HG02943 (cell line): Measurements from ENCODE around the gene WNT3A.
A peak's percentile ranks its signal among the peaks of the same experiment; 100 is the strongest.

Source experiments
- ATAC-seq: cut with Tn5 transposase; IDR thresholded peaks from one replicate; pipeline ENCODE4 v1.9.1; 2021; ENCODE audit warnings: mild to moderate bottlenecking, low read depth, moderate library complexity; ENCODE audit not compliant: unreplicated experiment

WNT3A gene

DNA sequence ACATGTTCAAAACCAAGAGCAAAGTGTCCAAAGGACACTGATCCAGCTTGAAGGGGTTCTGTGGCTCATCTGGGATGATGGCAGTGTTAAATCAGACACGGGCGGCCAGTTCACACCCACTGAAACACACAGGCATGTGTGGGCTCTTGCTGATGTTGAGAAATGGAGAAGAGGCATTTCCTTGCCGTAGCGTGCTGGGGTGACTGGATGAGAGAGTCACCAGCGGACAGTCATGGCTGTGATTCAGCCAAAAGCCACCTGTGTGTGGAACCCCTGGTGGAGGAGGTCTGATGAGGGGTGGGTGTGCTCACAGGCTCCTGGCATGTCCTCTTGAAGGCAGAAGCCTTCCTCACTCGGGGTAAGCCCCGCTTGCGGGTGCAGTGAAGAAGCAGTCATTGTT is 89.1 kb downstream of the WNT3A start:
- ATAC-seq, result no peak

DNA sequence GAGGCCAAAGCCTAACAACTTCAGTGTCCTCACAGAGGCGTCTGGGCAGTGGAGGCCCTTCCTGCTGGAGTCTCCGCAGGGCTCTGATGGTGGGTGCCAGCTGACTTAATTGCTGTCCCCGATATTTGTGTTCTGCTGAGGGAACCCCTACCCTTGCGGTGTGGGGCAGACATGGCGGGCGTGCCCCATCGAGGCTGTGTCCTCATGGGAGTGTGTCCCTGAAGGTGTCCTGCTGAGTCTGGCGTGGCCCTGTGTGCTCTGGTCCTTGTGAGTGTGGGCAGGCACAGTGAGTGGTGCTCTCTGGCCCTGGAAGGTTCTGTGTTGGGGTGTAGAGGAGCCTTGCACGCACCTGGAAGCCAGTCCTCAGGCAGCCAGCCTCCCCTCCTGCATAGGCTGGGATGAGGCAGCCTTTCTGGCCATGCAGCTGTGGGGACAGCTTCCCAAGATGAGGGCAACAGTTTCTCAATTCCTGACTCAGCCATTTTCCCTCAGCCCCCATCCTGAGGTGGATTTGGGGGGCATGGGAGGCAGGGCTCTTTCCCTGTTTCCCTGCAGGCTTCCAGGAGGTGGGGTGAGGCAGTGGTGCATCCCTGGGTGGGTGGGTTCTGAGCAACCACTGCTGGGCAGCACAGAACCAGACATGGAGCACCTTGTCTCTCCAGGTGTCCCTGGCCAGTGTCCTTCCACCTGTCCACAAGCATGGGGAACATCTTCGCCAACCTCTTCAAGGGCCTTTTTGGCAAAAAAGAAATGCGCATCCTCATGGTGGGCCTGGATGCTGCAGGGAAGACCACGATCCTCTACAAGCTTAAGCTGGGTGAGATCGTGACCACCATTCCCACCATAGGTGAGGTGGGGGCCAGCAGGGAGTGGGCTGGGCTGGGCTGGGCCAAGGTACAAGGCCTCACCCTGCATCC is 89.9 kb downstream of the WNT3A start:
- no peak for ATAC-seq

DNA sequence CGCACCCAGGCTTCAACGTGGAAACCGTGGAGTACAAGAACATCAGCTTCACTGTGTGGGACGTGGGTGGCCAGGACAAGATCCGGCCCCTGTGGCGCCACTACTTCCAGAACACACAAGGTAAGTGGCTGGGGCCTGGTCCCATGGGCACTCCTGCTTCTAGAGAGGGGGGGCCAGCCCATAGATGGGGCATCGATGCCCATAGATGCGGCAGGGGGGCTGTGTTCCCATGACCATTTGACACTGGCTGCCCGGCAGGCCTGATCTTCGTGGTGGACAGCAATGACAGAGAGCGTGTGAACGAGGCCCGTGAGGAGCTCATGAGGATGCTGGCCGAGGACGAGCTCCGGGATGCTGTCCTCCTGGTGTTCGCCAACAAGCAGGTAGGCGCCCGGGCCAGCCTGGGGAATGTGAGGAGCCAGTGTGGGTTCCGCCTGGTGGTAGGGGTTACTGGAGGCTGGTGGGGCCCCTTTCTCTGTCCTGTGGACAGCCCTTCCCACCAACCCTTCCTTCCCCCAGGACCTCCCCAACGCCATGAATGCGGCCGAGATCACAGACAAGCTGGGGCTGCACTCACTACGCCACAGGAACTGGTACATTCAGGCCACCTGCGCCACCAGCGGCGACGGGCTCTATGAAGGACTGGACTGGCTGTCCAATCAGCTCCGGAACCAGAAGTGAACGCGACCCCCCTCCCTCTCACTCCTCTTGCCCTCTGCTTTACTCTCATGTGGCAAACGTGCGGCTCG is 90.7 kb downstream of the WNT3A start:
- ATAC-seq, result no peak

DNA sequence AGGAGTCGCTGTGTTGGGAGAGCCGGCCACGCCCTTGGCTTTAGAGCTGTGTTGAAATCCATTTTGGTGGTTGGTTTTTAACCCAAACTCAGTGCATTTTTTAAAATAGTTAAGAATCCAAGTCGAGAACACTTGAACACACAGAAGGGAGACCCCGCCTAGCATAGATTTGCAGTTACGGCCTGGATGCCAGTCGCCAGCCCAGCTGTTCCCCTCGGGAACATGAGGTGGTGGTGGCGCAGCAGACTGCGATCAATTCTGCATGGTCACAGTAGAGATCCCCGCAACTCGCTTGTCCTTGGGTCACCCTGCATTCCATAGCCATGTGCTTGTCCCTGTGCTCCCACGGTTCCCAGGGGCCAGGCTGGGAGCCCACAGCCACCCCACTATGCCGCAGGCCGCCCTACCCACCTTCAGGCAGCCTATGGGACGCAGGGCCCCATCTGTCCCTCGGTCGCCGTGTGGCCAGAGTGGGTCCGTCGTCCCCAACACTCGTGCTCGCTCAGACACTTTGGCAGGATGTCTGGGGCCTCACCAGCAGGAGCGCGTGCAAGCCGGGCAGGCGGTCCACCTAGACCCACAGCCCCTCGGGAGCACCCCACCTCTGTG is 91.6 kb downstream of the WNT3A start:
- ATAC-seq, result no peak

DNA sequence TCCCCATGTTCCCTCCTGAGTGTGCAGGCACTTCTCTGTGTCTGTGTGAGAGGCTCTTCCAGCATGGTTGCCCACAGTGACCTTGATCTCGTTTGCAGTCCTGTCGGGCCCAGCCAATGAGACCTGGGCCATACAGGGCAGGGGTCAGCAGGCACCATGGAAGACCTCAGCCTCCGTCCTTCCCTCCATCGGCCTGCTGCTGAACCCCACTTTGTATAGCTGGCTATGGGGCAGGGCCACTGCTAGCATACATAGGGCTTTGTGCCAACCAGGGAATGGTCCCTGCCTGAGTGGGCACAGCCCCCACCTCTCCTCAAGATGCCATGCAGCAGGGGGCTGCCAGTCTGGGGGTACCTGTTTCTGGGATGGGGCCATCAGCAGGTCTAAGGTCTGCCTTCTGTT is 92.5 kb downstream of the WNT3A start:
- no peak for ATAC-seq

DNA sequence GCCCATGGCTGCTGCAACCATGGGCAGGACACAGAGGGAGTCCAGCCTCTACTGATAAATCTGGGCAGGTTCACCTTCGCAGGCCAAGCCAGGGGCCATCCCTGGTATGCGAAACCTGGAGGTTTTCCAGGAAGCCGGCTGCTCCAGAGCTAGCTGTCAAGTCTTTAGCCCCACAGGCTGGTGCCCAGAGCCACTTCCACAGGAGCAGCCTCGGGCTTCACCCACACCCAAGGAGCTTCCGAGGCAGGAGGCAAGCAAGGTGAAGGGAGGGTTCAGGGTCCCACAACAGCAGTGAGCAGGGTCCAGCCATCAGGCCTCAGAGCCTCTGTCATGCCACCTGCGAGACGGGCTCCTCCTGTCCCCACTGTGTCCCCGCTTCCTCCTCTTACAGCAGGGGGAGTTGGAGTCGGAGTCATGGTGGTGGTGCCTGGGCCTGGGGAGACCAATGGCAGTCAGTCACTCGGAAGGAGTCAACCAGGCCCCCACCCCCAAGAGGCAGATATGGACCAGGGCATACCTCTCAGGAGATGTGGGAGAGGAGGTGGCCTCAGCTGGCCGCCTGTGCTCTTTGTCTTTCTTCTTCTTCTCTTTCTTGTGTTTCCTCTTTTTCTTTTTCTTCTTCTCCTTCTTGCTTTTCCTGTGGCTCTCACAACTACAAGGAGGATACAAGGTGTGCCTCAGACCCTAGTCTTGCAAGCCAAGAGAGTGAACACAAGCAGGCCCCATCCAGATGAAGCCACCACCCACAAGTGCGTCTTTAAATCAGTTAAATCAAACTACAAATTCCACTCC is 94.2 kb downstream of the WNT3A start:
- ATAC-seq, result no peak

DNA sequence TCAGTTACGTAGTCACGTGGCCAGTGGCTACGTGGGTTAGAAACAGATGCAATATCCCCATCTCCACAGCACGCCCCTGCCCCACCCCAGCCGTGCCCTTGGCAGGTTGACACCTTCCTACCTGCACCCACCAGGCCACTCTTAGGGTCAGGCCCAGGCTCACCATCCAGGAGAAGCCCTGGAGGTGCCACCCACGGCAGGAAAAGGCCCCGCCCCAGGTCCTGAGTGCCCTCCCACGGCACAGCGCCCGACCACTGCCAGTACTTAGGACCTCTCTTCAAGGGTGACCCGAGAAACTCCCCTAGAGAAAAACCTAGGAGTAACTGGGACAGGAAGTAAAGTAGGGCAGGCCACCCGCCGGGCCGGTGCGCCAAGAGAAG is 94.8 kb downstream of the WNT3A start:
- ATAC-seq, result no peak

DNA sequence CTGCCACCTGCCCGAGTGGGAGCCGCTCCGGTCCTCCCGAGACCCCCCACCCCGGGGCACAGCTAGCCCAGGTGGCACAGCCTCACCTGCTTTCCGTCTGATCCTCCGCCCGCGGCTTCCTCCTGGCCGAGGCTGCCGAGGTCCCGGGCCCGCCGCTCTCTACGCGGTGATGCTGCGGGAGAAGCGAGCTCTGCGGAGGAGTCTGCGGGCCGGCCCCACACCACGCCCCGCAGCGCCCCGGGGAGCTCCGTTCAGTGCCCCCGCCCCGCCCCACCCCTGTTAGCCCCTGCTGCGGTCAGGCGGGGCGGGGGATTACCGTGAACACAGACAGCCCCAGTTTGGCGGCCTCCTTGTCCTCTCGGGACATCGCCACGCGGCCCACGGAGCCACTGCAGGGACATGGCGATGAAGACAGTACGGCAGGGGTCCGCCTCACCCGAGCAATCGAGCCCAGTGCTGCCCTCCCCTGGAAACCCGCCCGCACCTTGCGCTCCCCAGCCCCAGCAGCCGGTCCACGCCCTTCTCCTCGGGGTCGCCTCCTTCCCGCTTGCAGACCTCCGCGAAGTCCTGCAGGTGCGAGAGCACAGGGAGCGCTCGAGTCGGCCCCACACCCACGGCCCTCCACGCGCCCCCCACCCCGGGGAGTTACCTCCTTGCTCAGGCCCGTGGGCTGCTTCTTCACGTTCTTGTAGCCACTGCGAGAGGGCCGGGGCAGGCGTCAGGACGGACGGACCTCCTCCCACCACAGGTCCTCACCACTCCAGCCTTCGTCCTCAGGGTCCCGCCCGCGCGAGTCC is 95.4 kb downstream of the WNT3A start:
- ATAC-seq, result peak; percentile 13

DNA sequence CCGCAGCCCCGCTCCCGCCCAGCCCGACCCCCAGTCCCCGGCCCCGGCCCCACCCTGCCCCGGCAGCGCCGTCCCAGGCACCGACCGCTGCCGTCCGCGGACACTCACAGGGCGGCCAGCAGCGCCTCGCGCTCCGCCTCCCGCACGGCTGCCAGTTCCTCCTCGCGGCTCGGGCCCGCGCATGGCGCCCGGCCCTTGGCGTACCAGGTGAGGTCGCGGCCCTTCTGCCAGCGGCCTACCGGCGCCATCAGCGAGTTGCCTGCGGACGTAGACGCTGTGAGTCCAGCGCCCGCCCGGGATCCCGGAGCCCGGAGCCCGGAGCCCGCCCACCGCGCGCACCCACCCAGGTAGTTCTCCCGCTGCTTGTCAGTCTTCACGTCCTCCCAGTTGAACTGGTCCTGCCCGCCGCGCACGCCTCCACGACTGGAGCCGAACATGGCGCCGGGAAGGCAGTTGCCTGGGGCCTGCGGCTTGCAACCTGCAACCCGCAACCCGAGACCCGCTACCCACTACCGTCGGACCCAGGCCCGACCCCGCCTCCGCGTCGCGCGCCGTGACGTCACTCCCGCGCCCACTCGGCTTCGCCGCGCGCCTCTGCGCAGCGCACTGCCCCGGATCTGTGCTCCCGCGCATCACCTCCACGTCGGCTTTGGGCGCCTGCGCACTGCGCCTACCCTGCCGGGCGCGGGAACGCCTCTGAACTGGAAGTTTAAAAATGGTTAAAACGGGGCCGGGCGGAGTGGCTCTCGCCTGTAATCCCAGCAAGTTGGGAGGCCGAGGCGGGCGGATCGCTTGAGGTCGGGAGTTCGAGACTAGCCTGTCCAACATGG is 96.2 kb downstream of the WNT3A start, which contains the start of gene C1orf35:
TSS of gene C1orf35 (minus strand) at position 535 of the 830 bp plus-strand sequence. CDS start at position 437, 98 bp downstream.
- peak; percentile 67 for ATAC-seq

DNA sequence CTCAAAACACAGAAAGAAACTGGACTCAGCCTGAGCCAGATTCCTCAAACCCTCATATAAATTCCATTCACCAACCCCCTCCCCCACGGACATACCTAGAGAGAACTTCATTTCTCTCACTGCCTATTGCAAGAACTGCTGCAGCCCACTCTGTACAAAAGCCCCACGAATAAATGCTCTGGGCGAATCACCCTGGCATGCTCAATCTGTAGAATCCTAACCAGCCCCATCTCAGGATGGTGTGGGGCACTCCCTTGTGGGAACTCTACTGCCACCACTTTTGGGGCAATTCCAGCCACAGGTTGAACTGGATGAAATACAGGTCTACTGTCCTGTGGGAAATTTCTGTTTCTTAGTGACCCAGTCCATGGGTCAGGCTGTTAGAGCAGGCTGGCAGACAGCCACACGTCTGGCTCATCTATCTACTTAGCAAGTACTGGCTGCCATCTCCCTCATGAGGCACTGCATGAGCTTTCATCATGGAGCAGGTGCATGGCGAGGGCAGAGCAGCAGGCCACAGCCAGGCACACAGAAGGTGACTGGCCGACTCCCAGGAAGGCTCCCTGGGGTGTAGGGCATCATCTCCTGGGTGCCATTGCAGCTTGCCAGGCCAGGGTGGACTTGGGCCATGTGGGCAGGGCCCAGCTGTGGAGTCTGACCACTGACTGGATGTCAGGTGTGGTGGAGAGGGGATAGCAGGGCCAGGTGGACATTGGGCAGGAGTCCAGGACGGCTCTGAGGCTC is 97.9 kb downstream of the WNT3A start:
- ATAC-seq, result no peak

DNA sequence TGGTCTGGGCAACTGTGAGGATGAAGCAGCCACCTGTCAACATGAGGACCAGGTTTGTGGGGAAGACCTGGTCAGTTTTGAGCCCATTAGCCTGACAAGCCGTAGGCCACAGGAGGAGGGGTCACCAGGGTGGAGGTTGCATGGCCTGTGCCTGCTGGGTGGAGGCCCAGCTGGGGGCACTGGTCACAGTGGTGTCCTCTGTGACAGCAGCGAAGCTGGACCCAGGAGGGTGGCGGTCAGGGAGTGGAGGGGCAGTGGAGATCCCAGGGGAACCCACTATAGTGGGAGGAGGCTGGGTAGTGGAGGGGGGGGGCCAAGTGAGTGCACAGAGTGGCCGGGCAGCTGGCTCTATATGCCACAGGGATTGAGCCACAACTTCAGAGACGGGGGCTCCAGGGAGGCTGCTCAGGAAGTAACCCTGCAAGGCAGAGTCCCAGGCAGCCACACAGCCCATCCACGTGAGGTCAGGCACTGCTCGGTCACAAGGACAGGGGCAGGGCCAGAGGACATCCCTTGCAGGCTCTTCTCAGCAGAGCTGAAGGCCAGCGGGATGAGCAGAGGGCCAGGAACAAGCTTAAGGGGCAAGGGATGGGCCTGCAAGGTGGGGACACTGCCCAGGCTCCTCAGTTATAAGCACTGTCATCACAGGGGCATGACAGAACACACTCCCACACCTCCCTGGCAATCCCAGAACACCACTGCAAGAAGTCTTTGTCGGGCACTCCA is 98.6 kb downstream of the WNT3A start:
- ATAC-seq, result no peak

DNA sequence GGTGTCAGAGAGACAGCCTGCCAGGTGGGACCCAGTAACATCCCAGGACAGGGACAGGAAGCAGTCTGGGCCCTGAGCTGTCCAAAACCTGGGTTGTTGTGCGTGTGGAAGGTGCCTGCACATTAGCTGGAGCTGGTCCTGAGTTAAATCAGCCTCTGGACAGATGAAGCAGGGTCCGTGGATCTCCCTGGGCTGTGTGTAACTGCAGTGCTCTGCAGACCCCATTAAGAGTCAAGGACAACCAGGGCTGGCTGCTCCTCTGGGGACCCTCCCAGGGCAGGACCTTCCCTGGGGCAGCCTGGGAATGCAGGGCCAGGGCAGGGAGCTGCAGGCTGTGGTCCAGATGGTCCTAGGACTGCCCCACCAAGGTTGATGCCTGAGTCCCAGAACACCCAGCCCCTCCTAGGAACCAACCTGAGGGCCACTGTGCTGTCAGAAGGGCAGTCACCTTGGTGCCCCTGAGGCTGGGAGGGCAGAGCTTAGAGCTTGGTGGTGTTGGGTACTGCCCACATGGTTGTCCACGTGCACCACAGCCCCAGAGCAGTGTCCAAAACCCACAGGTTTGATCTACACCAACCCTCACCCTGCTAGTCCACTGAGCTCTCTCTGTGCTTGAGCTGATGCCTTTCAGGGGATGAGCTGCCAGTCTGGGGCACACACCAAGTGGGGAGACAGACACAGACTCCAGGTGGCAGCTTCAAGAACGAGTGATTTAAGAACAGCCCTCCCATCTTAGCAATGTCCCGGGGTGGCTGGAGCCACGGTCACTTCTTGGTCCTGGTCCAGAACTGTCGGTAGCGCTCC is 99.4 kb downstream of the WNT3A start:
- no peak for ATAC-seq

DNA sequence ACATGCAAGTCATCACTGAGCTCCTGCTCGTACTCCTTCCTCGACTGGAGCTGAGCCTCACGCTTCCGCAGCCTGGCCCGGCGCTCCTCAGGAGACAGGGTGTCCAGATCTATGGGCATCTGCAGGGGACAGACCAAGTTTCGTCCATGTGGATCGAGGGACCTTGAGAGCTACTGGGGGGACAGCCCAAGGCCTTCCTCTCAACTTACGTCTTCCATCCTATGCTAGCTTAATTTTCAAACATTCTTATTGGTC is 99.9 kb downstream of the WNT3A start:
- no peak for ATAC-seq

DNA sequence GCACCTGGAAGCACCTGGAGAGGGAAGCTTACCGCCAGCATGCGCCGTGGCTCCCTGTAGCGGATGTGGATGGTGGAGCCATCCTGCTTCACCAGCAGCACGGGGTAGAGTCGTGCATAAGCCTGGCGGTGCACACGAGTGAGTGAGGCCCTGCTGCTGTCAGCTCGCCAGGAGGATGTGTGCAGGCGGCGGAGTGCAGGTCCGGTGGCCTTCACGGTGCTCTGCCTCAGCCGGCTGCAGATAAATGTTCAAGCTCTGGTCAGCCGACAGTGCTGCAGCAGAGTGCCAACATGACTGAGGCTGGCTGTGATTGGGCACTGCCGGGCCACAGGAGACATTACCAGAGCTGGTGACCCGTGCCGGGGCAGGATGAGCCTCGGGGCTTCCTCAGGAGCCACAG is 100.8 kb downstream of the WNT3A start:
- ATAC-seq, result no peak

DNA sequence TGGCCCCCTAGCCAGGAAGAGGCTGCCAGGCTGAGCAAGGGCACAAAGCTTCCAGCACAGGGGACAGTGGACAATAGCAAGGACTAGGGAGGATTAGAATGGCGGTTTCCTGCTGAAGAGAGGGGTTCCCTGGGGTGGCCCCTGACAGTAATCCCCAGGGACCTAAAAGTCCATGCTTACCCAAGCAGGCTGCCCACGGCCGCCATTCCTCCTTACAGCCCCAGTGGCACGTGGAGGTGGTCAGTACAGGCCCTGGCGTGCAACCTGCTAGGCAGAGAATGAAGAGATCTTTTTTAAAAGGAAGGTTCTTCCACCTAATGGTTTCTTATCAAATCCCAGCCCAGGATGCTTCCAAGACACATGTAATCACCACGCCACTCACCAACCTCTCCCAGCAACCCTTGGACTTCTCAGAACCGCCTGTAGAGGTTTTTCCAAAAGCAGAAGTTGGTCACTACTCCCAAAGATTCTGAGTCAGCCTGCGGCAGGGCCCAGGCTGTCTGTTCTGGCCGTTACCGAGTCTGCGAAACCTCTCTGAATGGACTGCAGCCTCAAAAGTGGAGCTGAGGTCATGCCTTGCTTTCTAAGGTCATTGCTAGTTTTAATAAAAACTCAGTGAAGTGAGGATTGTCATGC is 101.4 kb downstream of the WNT3A start:
- no peak for ATAC-seq

DNA sequence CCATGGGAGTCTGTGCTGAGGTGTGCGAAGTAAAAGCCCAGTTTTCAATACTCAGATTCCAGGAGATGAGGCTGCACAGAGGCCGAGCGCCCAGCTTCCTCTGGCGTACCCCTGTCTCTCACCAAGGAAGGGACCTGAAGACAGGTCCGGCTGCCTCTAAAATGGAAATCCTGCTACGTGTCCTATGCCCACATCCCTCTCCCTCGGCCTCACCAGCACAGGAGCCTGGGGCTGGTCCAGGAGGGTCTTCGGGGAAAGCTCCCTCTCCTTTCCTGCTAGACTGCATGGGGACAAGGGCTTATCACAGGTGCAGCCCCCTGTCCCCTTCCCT is 101.9 kb downstream of the WNT3A start:
- ATAC-seq, result no peak
